Measurements from ENCODE around the gene IKBKE.

DNA sequence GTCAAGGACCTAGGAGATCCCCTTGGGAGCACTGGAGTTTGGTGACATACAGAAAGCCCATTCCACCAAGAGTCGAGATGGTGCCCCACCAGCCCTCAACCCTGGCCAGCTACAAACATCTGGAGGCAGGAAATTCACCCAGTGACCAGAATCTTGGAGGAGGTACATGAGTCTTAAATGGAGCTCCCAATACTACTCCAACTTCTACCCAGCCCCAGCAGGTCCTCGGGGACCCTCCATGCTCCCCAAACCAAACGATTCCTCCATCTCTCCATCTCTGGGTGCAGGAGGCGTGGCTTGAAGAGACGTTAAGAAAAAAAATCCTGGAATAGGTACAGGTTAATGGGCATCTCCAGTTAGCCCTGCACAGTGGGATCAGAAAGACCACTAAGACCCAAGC, 31.6 kb downstream of the IKBKE start:
- TF ChIP-seq, protein P1, sequence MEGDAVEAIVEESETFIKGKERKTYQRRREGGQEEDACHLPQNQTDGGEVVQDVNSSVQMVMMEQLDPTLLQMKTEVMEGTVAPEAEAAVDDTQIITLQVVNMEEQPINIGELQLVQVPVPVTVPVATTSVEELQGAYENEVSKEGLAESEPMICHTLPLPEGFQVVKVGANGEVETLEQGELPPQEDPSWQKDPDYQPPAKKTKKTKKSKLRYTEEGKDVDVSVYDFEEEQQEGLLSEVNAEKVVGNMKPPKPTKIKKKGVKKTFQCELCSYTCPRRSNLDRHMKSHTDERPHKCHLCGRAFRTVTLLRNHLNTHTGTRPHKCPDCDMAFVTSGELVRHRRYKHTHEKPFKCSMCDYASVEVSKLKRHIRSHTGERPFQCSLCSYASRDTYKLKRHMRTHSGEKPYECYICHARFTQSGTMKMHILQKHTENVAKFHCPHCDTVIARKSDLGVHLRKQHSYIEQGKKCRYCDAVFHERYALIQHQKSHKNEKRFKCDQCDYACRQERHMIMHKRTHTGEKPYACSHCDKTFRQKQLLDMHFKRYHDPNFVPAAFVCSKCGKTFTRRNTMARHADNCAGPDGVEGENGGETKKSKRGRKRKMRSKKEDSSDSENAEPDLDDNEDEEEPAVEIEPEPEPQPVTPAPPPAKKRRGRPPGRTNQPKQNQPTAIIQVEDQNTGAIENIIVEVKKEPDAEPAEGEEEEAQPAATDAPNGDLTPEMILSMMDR (tag by site-specific recombination; IDR thresholded peaks at IDR 0.05), result no peak
- no peak for TF ChIP-seq ZSCAN23 (tag by site-specific recombination; IDR thresholded peaks at IDR 0.05)
- TF ChIP-seq, protein P2, sequence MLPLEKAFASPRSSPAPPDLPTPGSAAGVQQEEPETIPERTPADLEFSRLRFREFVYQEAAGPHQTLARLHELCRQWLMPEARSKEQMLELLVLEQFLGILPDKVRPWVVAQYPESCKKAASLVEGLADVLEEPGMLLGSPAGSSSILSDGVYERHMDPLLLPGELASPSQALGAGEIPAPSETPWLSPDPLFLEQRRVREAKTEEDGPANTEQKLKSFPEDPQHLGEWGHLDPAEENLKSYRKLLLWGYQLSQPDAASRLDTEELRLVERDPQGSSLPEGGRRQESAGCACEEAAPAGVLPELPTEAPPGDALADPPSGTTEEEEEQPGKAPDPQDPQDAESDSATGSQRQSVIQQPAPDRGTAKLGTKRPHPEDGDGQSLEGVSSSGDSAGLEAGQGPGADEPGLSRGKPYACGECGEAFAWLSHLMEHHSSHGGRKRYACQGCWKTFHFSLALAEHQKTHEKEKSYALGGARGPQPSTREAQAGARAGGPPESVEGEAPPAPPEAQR (tag by site-specific recombination; IDR thresholded peaks at IDR 0.05), result no peak
- TF ChIP-seq, protein P3, sequence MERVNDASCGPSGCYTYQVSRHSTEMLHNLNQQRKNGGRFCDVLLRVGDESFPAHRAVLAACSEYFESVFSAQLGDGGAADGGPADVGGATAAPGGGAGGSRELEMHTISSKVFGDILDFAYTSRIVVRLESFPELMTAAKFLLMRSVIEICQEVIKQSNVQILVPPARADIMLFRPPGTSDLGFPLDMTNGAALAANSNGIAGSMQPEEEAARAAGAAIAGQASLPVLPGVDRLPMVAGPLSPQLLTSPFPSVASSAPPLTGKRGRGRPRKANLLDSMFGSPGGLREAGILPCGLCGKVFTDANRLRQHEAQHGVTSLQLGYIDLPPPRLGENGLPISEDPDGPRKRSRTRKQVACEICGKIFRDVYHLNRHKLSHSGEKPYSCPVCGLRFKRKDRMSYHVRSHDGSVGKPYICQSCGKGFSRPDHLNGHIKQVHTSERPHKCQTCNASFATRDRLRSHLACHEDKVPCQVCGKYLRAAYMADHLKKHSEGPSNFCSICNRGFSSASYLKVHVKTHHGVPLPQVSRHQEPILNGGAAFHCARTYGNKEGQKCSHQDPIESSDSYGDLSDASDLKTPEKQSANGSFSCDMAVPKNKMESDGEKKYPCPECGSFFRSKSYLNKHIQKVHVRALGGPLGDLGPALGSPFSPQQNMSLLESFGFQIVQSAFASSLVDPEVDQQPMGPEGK (tag by site-specific recombination; IDR thresholded peaks at IDR 0.05), result no peak
- no peak for TF ChIP-seq ZNF629 (tag by site-specific recombination; IDR thresholded peaks at IDR 0.05)
- no peak for TF ChIP-seq TCF7L2 (IDR thresholded peaks at IDR 0.05; ENCODE audit: borderline replicate concordance, low read depth, low read length)
- TF ChIP-seq, protein P4, sequence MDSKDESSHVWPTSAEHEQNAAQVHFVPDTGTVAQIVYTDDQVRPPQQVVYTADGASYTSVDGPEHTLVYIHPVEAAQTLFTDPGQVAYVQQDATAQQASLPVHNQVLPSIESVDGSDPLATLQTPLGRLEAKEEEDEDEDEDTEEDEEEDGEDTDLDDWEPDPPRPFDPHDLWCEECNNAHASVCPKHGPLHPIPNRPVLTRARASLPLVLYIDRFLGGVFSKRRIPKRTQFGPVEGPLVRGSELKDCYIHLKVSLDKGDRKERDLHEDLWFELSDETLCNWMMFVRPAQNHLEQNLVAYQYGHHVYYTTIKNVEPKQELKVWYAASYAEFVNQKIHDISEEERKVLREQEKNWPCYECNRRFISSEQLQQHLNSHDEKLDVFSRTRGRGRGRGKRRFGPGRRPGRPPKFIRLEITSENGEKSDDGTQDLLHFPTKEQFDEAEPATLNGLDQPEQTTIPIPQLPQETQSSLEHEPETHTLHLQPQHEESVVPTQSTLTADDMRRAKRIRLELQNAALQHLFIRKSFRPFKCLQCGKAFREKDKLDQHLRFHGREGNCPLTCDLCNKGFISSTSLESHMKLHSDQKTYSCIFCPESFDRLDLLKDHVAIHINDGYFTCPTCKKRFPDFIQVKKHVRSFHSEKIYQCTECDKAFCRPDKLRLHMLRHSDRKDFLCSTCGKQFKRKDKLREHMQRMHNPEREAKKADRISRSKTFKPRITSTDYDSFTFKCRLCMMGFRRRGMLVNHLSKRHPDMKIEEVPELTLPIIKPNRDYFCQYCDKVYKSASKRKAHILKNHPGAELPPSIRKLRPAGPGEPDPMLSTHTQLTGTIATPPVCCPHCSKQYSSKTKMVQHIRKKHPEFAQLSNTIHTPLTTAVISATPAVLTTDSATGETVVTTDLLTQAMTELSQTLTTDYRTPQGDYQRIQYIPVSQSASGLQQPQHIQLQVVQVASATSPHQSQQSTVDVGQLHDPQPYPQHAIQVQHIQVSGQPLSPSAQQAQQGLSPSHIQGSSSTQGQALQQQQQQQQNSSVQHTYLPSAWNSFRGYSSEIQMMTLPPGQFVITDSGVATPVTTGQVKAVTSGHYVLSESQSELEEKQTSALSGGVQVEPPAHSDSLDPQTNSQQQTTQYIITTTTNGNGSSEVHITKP (tag by site-specific recombination; IDR thresholded peaks at IDR 0.05), result no peak
- TF ChIP-seq ZBTB17 (tag by site-specific recombination; IDR thresholded peaks at IDR 0.05), result no peak
